CD14-positive monocyte (primary cell): ENCODE results near the gene PLEKHN1. TPM values are rescaled to one million over a fixed set of nuclear protein-coding genes. Genes with fewer than 3 reads are reported as not detected.
A peak's percentile ranks its signal among the peaks of the same experiment; 100 is the strongest.

ENCODE experiments used
- DNase-seq, 3 donors: peaks; one replicate each; pipeline ENCODE4 v3.0.0-alpha.2; 2011 to 2022
- H2AFZ ChIP-seq: 2 replicates; pipeline ENCODE4 v1.6.0; 2012; ENCODE audit warnings: mild to moderate bottlenecking, low read depth, low read length, inconsistent platforms; ENCODE audit not compliant: insufficient read depth, poor library complexity, severe bottlenecking
- H3K27ac ChIP-seq, 2 donors: 1 replicate in 1 of 2; 2 replicates in 1 of 2; pipeline ENCODE4 v1.5.1; 2012 to 2013; ENCODE audit warnings: low read length in 2 of 2, control low read depth in 1 of 2, inconsistent platforms in 1 of 2, low read depth in 1 of 2, mild to moderate bottlenecking in 1 of 2
- H3K27me3 ChIP-seq, 2 donors: one replicate each; pipeline versions ENCODE4 v1.6.0 to v1.6.1; 2011 to 2013; ENCODE audit warnings: low read length in 2 of 2; ENCODE audit not compliant: control insufficient read depth in 2 of 2, insufficient read depth in 2 of 2
- H3K36me3 ChIP-seq, 2 donors: replicated peaks in 1 of 2; 1 replicate in 1 of 2; 2 replicates in 1 of 2; pipeline versions ENCODE4 v1.5.1 to v1.6.1; 2012 to 2013; ENCODE audit warnings: low read length in 2 of 2, control low read depth in 1 of 2, inconsistent platforms in 1 of 2, mild to moderate bottlenecking in 1 of 2; ENCODE audit not compliant: insufficient read depth in 2 of 2, control insufficient read depth in 1 of 2
- H3K4me1 ChIP-seq, 2 donors: 1 replicate in 1 of 2; 2 replicates in 1 of 2; pipeline versions ENCODE4 v1.5.1 to v1.6.1; 2012 to 2013; ENCODE audit warnings: low read length in 2 of 2, control low read depth in 1 of 2, inconsistent platforms in 1 of 2, mild to moderate bottlenecking in 1 of 2, moderate library complexity in 1 of 2; ENCODE audit not compliant: insufficient read depth in 2 of 2, control insufficient read depth in 1 of 2
- H3K4me2 ChIP-seq: replicated peaks from 2 replicates; pipeline ENCODE3; 2012; ENCODE audit warnings: low read length, moderate library complexity, mild to moderate bottlenecking; ENCODE audit not compliant: poor library complexity, severe bottlenecking; ENCODE audit errors: extremely low read depth
- H3K4me3 ChIP-seq, 3 experiments: fragments of 200-600 bp in 1 of 3; sonication (generic) in 1 of 3; replicated peaks in 1 of 3; 1 replicate in 2 of 3; 2 replicates in 1 of 3; pipeline ENCODE4 v1.5.1; 2011 to 2013; ENCODE audit warnings: low read length in 3 of 3, mild to moderate bottlenecking in 3 of 3, control low read depth in 2 of 3, low read depth in 2 of 3, inconsistent platforms in 1 of 3, moderate library complexity in 1 of 3
- H3K79me2 ChIP-seq: 2 replicates; pipeline ENCODE4 v1.6.0; 2012; ENCODE audit warnings: mild to moderate bottlenecking, control low read depth, inconsistent platforms, low read length, moderate library complexity; ENCODE audit not compliant: insufficient read depth
- H3K9ac ChIP-seq: 2 replicates; pipeline ENCODE4 v1.6.0; 2017; ENCODE audit warnings: low read length, mild to moderate bottlenecking; ENCODE audit not compliant: insufficient read depth, poor library complexity, severe bottlenecking
- H3K9me3 ChIP-seq, 2 donors: replicated peaks in 1 of 2; 1 replicate in 1 of 2; 2 replicates in 1 of 2; pipeline versions ENCODE4 v1.5.1 to v1.6.1; 2012 to 2013; ENCODE audit warnings: low read length in 2 of 2, control low read depth in 1 of 2; ENCODE audit not compliant: control insufficient read depth in 1 of 2, insufficient read depth in 1 of 2
- H4K20me1 ChIP-seq: 2 replicates; pipeline ENCODE4 v1.6.0; 2012; ENCODE audit warnings: mild to moderate bottlenecking, low read length, control low read depth, moderate library complexity; ENCODE audit not compliant: insufficient read depth
- H3K27ac Mint-ChIP-seq, 7 donors: one replicate each; pipeline ENCODE4 v1.8.0; 2020; ENCODE audit warnings: mild to moderate bottlenecking in 7 of 7, mixed read lengths in 7 of 7, moderate library complexity in 6 of 7, inconsistent platforms in 2 of 7
- H3K27me3 Mint-ChIP-seq, 3 donors: one replicate each; pipeline ENCODE4 v1.8.0; 2021 to 2022; ENCODE audit warnings: low read depth in 3 of 3, mild to moderate bottlenecking in 3 of 3, mixed read lengths in 3 of 3, moderate library complexity in 3 of 3, inconsistent platforms in 1 of 3
- H3K36me3 Mint-ChIP-seq, 2 donors: one replicate each; pipeline ENCODE4 v1.8.0; 2020; ENCODE audit warnings: mixed read lengths in 2 of 2, inconsistent platforms in 1 of 2, mild to moderate bottlenecking in 1 of 2
- H3K4me1 Mint-ChIP-seq: one replicate; pipeline ENCODE4 v1.8.0; 2020; ENCODE audit warnings: mild to moderate bottlenecking, mixed read lengths
- H3K4me3 Mint-ChIP-seq, 2 donors: one replicate each; pipeline ENCODE4 v1.8.0; 2020; ENCODE audit warnings: mild to moderate bottlenecking in 2 of 2, mixed read lengths in 2 of 2, moderate library complexity in 1 of 2
- H3K9me3 Mint-ChIP-seq, 7 donors: one replicate each; pipeline ENCODE4 v1.8.0; 2020 to 2022; ENCODE audit warnings: mixed read lengths in 7 of 7, mild to moderate bottlenecking in 6 of 7, moderate library complexity in 6 of 7, inconsistent platforms in 2 of 7
- CTCF ChIP-seq: fragments of 200-600 bp; IDR thresholded peaks from one replicate; pipeline ENCODE4 v1.8.0; 2022; ENCODE audit warnings: antibody characterized with exemption, mild to moderate bottlenecking
- WGBS: methylation state at CpG from one replicate; pipeline ENCODE4 v1.1.5; 2013; ENCODE audit warnings: missing lambda C conversion rate; ENCODE audit not compliant: insufficient coverage; 5-methylcytosine and 5-hydroxymethylcytosine counted together
- intact Hi-C, 2 donors: fragments of 100-400 bp; cut with micrococcal nuclease; formaldehyde crosslinking; loops; one replicate each; pipeline versions ENCODE4 v1.15.0 to v1.15.1; 2023
- polyA plus RNA-seq, 3 donors: library from polyadenylated mRNA; depleted of rRNA in 1 of 3; unstranded in 2 of 3; stranded (reverse) in 1 of 3; fragments of 300-500 nt in 2 of 3; fragments of >200 nt in 1 of 3; fragmentation: Illumina TruSeq in 2 of 3; gene quantifications; 1 replicate in 2 of 3; 2 replicates in 1 of 3; pipeline ENCODE4 v1.2.3, GENCODE V29; 2012 to 2021

Gene PLEKHN1
- polyA plus RNA-seq, 3 donors, result 0.21 to 1.5 (median 0.62) TPM

- intact Hi-C loops, result no loop called here
- peaks cover 0 to 12% of the 10 kb centered on the region in 2 donors for H3K9me3 ChIP-seq
- peaks cover 19% of the 10 kb centered on the region for H3K4me1 Mint-ChIP-seq
- no peaks in the 10 kb centered on the region for H3K79me2 ChIP-seq
- no peak overlapping the region for H2AFZ ChIP-seq
- H3K4me3 ChIP-seq, result no peak overlapping the region
- H3K36me3 ChIP-seq, result no peaks in the 10 kb centered on the region
- H3K27ac ChIP-seq, result no peak overlapping the region
- no peak overlapping the region for H3K9ac ChIP-seq
- peaks cover 60 to 88% (median 62%) of the 10 kb centered on the region in 3 donors for H3K27me3 Mint-ChIP-seq
- TF ChIP-seq CTCF, result peak; percentile 18
- H4K20me1 ChIP-seq, result no peaks in the 10 kb centered on the region
- peak overlapping the region in 1 of 7 donors; percentile 58 for H3K27ac Mint-ChIP-seq
- 31% methylated on average over 38 of the region's 38 CpGs for whole genome bisulfite sequencing
- no peak overlapping the region for H3K4me2 ChIP-seq
- peaks cover 0 to 11% (median 4%) of the 10 kb centered on the region in 7 donors for H3K9me3 Mint-ChIP-seq
- peak in 2 of 3 donors; percentile 20 to 33 for DNase-seq
- peaks cover 0 to 4% of the 10 kb centered on the region in 2 donors for H3K36me3 Mint-ChIP-seq
- H3K27me3 ChIP-seq, result peaks cover 11 to 54% of the 10 kb centered on the region in 2 donors
- H3K4me3 Mint-ChIP-seq, result peak overlapping the region in 1 of 2 donors; percentile 75
- H3K4me1 ChIP-seq, result peaks cover 12 to 37% of the 10 kb centered on the region in 2 donors
Measured at GRCh38 chr1:921011-921837, 45.1 kb upstream of the PLEKHN1 start.

- H3K4me2 ChIP-seq, result peak within 1 kb of the TSS; percentile 63
- peaks cover 60 to 88% (median 72%) of the 10 kb centered on the region in 3 donors for H3K27me3 Mint-ChIP-seq
Measured at GRCh38 chr1:923131-923990, 42.9 kb upstream of the PLEKHN1 start, which contains the start of gene SAMD11. Gene SAMD11, plus strand, starts transcription at chr1:923923. Its CDS starts 509 bp downstream, at chr1:924432.

More at GRCh38 chr1:923131-923990, 42.9 kb upstream of the PLEKHN1 start, which contains the start of gene SAMD11:
- H3K36me3 Mint-ChIP-seq, result peaks cover 0 to 4% of the 10 kb centered on the region in 2 donors
- intact Hi-C loops, result no loop called here
- TF ChIP-seq CTCF, result no peak
- H3K27ac Mint-ChIP-seq, result peak within 1 kb of the TSS in 1 of 7 donors; percentile 8
- peak in 2 of 3 donors; percentile 18 to 36 for DNase-seq
- H3K27me3 ChIP-seq, result peaks cover 16 to 67% of the 10 kb centered on the region in 2 donors
- no peaks in the 10 kb centered on the region for H3K79me2 ChIP-seq
- H3K27ac ChIP-seq, result no peak within 1 kb of the TSS
- H4K20me1 ChIP-seq, result no peaks in the 10 kb centered on the region
- H3K4me1 ChIP-seq, result peaks cover 12 to 37% of the 10 kb centered on the region in 2 donors
- under 1% methylated on average over 59 of the region's 72 CpGs for WGBS
- no peak within 1 kb of the TSS for H3K9ac ChIP-seq
- H2AFZ ChIP-seq, result no peak within 1 kb of the TSS
- peaks cover 0 to 12% (median 4%) of the 10 kb centered on the region in 7 donors for H3K9me3 Mint-ChIP-seq
- peaks cover 0 to 12% of the 10 kb centered on the region in 2 donors for H3K9me3 ChIP-seq
- H3K4me1 Mint-ChIP-seq, result peaks cover 19% of the 10 kb centered on the region
- no peaks in the 10 kb centered on the region for H3K36me3 ChIP-seq
- peak within 1 kb of the TSS; percentile 66 to 92 for H3K4me3 Mint-ChIP-seq
- peak within 1 kb of the TSS in 2 of 3 experiments; percentile 4 to 63 for H3K4me3 ChIP-seq
